ENCODE results near the gene C2orf15. TPM values are rescaled to one million over a fixed set of nuclear protein-coding genes. Genes with fewer than 3 reads are reported as not detected.

The C2orf15 gene
- total and polyA plus RNA-seq, 2 of the 8 experiments (the other 6 are each of a cell fraction or from before 2014, with no cell fraction given), result 3.6 to 6.5 TPM

DNA sequence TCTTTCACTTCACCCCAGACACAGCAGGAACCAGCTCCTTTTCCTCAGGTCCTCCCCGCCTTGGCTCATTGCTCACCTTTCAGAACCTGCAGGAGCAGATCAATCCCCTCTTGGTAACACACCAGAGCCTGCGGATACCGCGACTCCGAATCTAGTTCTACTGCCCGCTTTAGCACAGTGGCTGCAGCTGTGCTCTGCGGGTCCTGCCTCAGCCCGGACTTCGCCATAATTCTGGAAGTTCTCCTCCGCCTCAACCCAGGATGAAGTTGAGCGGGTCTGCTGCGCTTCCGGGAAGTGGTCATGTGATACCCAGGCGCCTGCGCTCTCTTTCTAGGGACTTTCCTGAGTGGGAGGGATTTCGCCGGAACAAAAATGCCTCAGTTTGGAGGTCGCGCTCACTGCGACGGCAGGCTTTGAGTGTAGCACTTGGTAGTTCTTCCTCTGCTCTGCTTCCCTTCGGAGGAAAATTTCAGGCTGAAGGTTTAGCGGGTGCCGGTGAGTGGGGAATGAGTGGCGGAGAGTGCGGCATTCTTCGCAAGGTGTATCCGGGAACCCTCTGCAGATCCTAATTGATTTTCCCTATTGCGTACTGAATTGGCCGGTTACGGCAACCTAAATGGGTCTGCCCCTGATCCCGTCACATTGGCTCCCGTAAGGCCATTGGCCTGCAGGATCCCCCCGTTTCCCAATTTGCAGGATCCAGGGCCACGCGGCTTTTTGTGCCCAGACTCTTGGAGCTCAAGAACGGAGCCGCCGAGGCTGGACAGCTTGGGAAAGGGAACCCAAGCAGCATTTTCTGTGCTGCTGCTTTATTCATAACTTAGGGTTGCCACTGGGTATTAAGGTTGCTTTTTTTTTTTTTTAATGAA, 39.5 kb downstream of the C2orf15 start, which contains the start of the genes MITD1 and MRPL30 (continued):
- peak; percentile 94 for TF ChIP-seq GABPA (IDR thresholded peaks at IDR 0.05; ENCODE audit: borderline replicate concordance, insufficient read depth, low read length)
- TF ChIP-seq, protein P1, sequence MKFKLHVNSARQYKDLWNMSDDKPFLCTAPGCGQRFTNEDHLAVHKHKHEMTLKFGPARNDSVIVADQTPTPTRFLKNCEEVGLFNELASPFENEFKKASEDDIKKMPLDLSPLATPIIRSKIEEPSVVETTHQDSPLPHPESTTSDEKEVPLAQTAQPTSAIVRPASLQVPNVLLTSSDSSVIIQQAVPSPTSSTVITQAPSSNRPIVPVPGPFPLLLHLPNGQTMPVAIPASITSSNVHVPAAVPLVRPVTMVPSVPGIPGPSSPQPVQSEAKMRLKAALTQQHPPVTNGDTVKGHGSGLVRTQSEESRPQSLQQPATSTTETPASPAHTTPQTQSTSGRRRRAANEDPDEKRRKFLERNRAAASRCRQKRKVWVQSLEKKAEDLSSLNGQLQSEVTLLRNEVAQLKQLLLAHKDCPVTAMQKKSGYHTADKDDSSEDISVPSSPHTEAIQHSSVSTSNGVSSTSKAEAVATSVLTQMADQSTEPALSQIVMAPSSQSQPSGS (IDR thresholded peaks at IDR 0.05; ENCODE audit: low read length), result peak; percentile 37; the same call in 1 of the 2 replicates
- TF ChIP-seq HDAC2 (IDR thresholded peaks at IDR 0.05; ENCODE audit: borderline replicate concordance in 1 of 2, low read depth in 2 of 2, low read length in 2 of 2), result peak; percentile 83
- peak; percentile 96 for TF ChIP-seq TAF7 (optimal IDR thresholded peaks at IDR 0.05; ENCODE audit: borderline replicate concordance, low read depth, low read length)
- TF ChIP-seq FOSL1 (IDR thresholded peaks at IDR 0.05; ENCODE audit: insufficient read depth, low read depth, low read length), result 0 out of 2 replicates have a peak, but pooled peaks have one; percentile 29
- TF ChIP-seq SIX5 (IDR thresholded peaks at IDR 0.05; ENCODE audit: low read depth, low read length), result peak; percentile 55
- peak; percentile 88; the same call in 1 of the 2 replicates for TF ChIP-seq GTF2F1 (IDR thresholded peaks at IDR 0.05; ENCODE audit: borderline replicate concordance, low read depth, low read length)
- TF ChIP-seq CBX5 (IDR thresholded peaks at IDR 0.05; ENCODE audit: low read depth, low read length), result no peak
- peak; percentile 92 to 94 for TF ChIP-seq SIN3A (conservative IDR thresholded peaks at IDR 0.05 in 1 of 2, IDR thresholded peaks at IDR 0.05 in 1 of 2; ENCODE audit: low read depth in 1 of 2, low read length in 2 of 2)

Data from H1 (cell line).